Measurements from ENCODE around the gene ZFP36L2. TPM values are rescaled to one million over a fixed set of nuclear protein-coding genes. Genes with fewer than 3 reads are reported as not detected.

Gene ZFP36L2
- total and polyA plus RNA-seq, 2 donors (not counting 1 experiment from before 2014, with no cell fraction given): 94.9 to 482 TPM

DNA sequence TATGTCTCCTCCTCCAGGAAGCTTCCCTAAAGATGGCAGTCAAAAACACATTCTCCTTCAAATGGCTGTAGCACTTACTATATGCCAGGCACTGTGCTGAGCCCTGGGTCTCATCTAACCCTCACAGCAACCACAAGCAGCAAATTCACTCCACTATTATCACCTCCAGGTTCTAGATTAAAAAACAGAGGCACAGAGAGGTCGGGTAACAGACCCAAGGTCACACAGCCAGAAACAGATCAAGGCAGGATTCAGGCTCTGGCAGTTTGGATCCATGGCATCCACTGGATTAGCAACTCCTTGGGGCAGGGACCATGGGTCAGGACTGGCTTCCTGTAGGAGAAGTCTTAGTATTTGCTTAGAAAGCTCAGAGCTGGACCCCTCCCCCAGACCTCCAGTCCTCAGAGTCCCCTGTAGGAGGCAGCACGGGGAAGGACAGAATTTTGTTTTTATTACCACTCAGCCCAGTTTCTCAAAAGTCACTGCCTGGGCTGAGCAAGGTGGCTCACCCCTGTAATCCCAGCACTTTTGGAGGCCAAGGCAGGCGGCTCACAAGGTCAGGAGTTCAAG is 34.4 kb downstream of the ZFP36L2 start:
- ATAC-seq (ENCODE audit: low read depth): no peak
- ChIA-PET POLR2A (interaction anchor here (1.2 to 2.3 kb wide), 4 partner anchors 14 to 35 kb away, joined by 3 to 13 read pairs (median 8); partner anchors contain the start of gene ZFP36L2), CTCF (interaction anchor here (0.6 to 0.9 kb wide), 2 partner anchors 17 to 33 kb away, joined by 3 to 4 read pairs; no protein-coding TSS in a partner anchor)
- H3K79me2 ChIP-seq (ENCODE audit: control insufficient read depth, insufficient read depth, low read length): no peaks in the 10 kb centered on the region
- WGBS (ENCODE audit: insufficient coverage): 88% methylated on average over 2 of the region's 3 CpGs
- no peak for TF ChIP-seq EZH2 (IDR thresholded peaks at IDR 0.05; ENCODE audit: borderline replicate concordance, insufficient read depth, low read depth, low read length, poor library complexity, severe bottlenecking)
- TF ChIP-seq, protein P1, sequence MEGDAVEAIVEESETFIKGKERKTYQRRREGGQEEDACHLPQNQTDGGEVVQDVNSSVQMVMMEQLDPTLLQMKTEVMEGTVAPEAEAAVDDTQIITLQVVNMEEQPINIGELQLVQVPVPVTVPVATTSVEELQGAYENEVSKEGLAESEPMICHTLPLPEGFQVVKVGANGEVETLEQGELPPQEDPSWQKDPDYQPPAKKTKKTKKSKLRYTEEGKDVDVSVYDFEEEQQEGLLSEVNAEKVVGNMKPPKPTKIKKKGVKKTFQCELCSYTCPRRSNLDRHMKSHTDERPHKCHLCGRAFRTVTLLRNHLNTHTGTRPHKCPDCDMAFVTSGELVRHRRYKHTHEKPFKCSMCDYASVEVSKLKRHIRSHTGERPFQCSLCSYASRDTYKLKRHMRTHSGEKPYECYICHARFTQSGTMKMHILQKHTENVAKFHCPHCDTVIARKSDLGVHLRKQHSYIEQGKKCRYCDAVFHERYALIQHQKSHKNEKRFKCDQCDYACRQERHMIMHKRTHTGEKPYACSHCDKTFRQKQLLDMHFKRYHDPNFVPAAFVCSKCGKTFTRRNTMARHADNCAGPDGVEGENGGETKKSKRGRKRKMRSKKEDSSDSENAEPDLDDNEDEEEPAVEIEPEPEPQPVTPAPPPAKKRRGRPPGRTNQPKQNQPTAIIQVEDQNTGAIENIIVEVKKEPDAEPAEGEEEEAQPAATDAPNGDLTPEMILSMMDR (IDR thresholded peaks at IDR 0.05): no peak
- H3K9me3 ChIP-seq (ENCODE audit: control extremely low read depth in 1 of 3, control insufficient read depth in 2 of 3, insufficient read depth in 1 of 3, low read length in 2 of 3): no peaks in the 10 kb centered on the region
- peaks cover 32 to 55% of the 10 kb centered on the region in 2 donors for H3K4me1 ChIP-seq (ENCODE audit: control insufficient read depth in 2 of 2, insufficient read depth in 2 of 2, low read length in 2 of 2)
- no peaks in the 10 kb centered on the region for H4K20me1 ChIP-seq (ENCODE audit: control insufficient read depth, insufficient read depth, low read length, poor library complexity, severe bottlenecking)
- H3K4me2 ChIP-seq (replicated peaks; ENCODE audit: low read depth, low read length, poor library complexity, severe bottlenecking): no peak overlapping the region
- H3K27me3 ChIP-seq (replicated peaks in 1 of 4; ENCODE audit: control extremely low read depth in 1 of 4, control insufficient read depth in 3 of 4, insufficient read depth in 4 of 4, low read length in 3 of 4): no peaks in the 10 kb centered on the region
- H3K9me3 Mint-ChIP-seq (ENCODE audit: insufficient read depth): peaks cover 3% of the 10 kb centered on the region
- H3K4me3 ChIP-seq (ENCODE audit: control extremely low read depth in 1 of 5, extremely low read depth in 1 of 5, insufficient read depth in 1 of 5, low read depth in 2 of 5, low read length in 4 of 5): no peak overlapping the region
- H3K27ac Mint-ChIP-seq: peak overlapping the region; percentile 50
- no peak overlapping the region for H3K4me3 Mint-ChIP-seq
- no peak overlapping the region for H3K27ac ChIP-seq (ENCODE audit: low read length in 2 of 2)
- intact Hi-C loops (cut with micrococcal nuclease): no loop called here
- peaks cover 41% of the 10 kb centered on the region for H3K4me1 Mint-ChIP-seq
- no peak overlapping the region for H2AFZ ChIP-seq (ENCODE audit: insufficient read depth, low read depth, low read length, poor library complexity, severe bottlenecking)
- DNase-seq: no peak
- no peaks in the 10 kb centered on the region for H3K27me3 Mint-ChIP-seq
- no peak overlapping the region for H3K9ac ChIP-seq (ENCODE audit: low read length)
- H3K36me3 ChIP-seq (replicated peaks in 1 of 2; ENCODE audit: control extremely low read depth in 1 of 2, control insufficient read depth in 1 of 2, extremely low read depth in 1 of 2, insufficient read depth in 2 of 2, low read length in 1 of 2): no peaks in the 10 kb centered on the region

DNA sequence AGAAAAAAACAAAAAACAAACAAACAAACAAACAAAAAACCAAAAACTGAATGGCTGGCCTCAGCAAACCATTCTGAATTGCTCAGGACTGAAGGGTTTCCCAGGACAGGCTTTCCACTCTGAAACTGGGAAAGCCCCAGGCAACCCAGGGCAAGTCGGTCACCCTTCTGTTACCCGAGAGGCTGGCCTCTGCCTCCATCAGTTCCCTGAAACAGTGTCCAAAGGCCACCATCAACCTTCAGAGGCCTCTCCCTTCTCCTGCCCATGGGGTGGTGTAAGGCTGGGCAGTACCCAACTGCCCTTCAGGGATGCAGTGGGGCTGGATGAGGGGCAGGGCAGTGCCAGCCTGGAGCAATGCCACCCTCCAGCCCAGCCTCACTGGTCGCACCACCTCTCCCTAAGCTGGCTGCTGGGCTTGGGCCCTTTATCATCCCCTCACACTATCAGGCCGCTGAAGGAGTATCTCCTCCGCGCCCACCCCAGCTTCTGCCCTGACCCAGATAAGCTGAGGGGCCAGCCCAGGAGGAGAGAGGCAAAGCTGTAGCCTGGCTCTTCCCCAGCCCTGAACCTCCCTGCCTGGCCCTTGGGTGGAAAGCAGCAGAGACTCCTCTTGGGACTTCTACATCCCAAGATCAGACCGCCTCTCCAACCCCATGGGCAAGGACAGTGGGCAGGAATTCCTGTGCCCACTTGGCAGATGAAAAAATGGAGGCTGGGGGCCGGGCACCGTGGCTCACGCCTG is 35.9 kb downstream of the ZFP36L2 start:
- H3K27ac ChIP-seq (ENCODE audit: low read length in 2 of 2): no peak overlapping the region

More for the DNA sequence above, 35.9 kb downstream of the ZFP36L2 start:
- POLR2A ChIA-PET: interaction anchor here (0.6 to 1.5 kb wide), 5 partner anchors 12 to 59 kb away, joined by 3 to 13 read pairs (median 7); no protein-coding TSS in a partner anchor
- Histone ChIP-seq H3K4me1 (ENCODE audit: control insufficient read depth in 2 of 2, insufficient read depth in 2 of 2, low read length in 2 of 2) (peaks cover 21 to 39% of the 10 kb centered on the region in 2 donors), H3K9me3 (ENCODE audit: control extremely low read depth in 1 of 3, control insufficient read depth in 2 of 3, insufficient read depth in 1 of 3, low read length in 2 of 3) (no peaks in the 10 kb centered on the region), H3K4me2 (replicated peaks; ENCODE audit: low read depth, low read length, poor library complexity, severe bottlenecking) (no peak overlapping the region), H3K79me2 (ENCODE audit: control insufficient read depth, insufficient read depth, low read length) (no peaks in the 10 kb centered on the region), H3K27me3 (replicated peaks in 1 of 4; ENCODE audit: control extremely low read depth in 1 of 4, control insufficient read depth in 3 of 4, insufficient read depth in 4 of 4, low read length in 3 of 4) (no peaks in the 10 kb centered on the region), H3K9ac (ENCODE audit: low read length) (no peak overlapping the region), H4K20me1 (ENCODE audit: control insufficient read depth, insufficient read depth, low read length, poor library complexity, severe bottlenecking) (no peaks in the 10 kb centered on the region), H2AFZ (ENCODE audit: insufficient read depth, low read depth, low read length, poor library complexity, severe bottlenecking) (no peak overlapping the region), H3K36me3 (replicated peaks in 1 of 2; ENCODE audit: control extremely low read depth in 1 of 2, control insufficient read depth in 1 of 2, extremely low read depth in 1 of 2, insufficient read depth in 2 of 2, low read length in 1 of 2) (no peaks in the 10 kb centered on the region), H3K4me3 (ENCODE audit: control extremely low read depth in 1 of 5, extremely low read depth in 1 of 5, insufficient read depth in 1 of 5, low read depth in 2 of 5, low read length in 4 of 5) (no peak overlapping the region)
- no peak for TF ChIP-seq EZH2 (IDR thresholded peaks at IDR 0.05; ENCODE audit: borderline replicate concordance, insufficient read depth, low read depth, low read length, poor library complexity, severe bottlenecking)
- TF ChIP-seq, protein P1 (IDR thresholded peaks at IDR 0.05): no peak
- no peaks in the 10 kb centered on the region for H3K27me3 Mint-ChIP-seq
- CTCF ChIA-PET: interaction anchor here (0.5 kb wide), 1 partner anchor 294 kb away, joined by 3 read pairs; no protein-coding TSS in a partner anchor
- no peak for ATAC-seq (ENCODE audit: low read depth)
- 92% methylated on average over 4 of the region's 10 CpGs for WGBS (ENCODE audit: insufficient coverage)
- H3K27ac Mint-ChIP-seq: no peak overlapping the region
- H3K9me3 Mint-ChIP-seq (ENCODE audit: insufficient read depth): no peaks in the 10 kb centered on the region
- peaks cover 31% of the 10 kb centered on the region for H3K4me1 Mint-ChIP-seq
- intact Hi-C loops (cut with micrococcal nuclease): no loop called here
- DNase-seq: no peak
- no peak overlapping the region for H3K4me3 Mint-ChIP-seq
